NCI-H2081 treated with DMSO at 0.1 percent for 48 hours (cell line): ENCODE results near the gene JAKMIP2.

Source experiments
- DNase-seq: peaks from one replicate; lab custom pipeline; 2025; lab: John Stamatoyannopoulos, UW

The JAKMIP2 gene

GRCh38 chr5:147697380-147697779 is 85.1 kb downstream of the JAKMIP2 start:
- no peak for DNase-seq

GRCh38 chr5:147694772-147695171 is 87.8 kb downstream of the JAKMIP2 start:
- no peak for DNase-seq

- DNase-seq, result no peak
Measured at GRCh38 chr5:147693233-147693632, 89.3 kb downstream of the JAKMIP2 start.

- no peak for DNase-seq
Measured at GRCh38 chr5:147691130-147691529, 91.4 kb downstream of the JAKMIP2 start.

GRCh38 chr5:147690595-147690994 is 91.9 kb downstream of the JAKMIP2 start:
- DNase-seq, result no peak

- DNase-seq, result no peak
Measured at GRCh38 chr5:147689426-147689825, 93.1 kb downstream of the JAKMIP2 start.

- DNase-seq, result no peak
Measured at GRCh38 chr5:147688656-147689356, 93.7 kb downstream of the JAKMIP2 start.

- peak; percentile 59 for DNase-seq
Measured at GRCh38 chr5:147687118-147687517, 95.4 kb downstream of the JAKMIP2 start.

- no peak for DNase-seq
Measured at GRCh38 chr5:147686421-147686820, 96.1 kb downstream of the JAKMIP2 start.

- DNase-seq, result no peak
Measured at GRCh38 chr5:147685993-147686392, 96.5 kb downstream of the JAKMIP2 start.

GRCh38 chr5:147675168-147675567 is 107.4 kb downstream of the JAKMIP2 start:
- no peak for DNase-seq

GRCh38 chr5:147674411-147674810 is 108.1 kb downstream of the JAKMIP2 start:
- no peak for DNase-seq

- no peak for DNase-seq
Measured at GRCh38 chr5:147673791-147674190, 108.7 kb downstream of the JAKMIP2 start.

GRCh38 chr5:147673266-147673665 is 109.3 kb downstream of the JAKMIP2 start:
- DNase-seq, result no peak

GRCh38 chr5:147671365-147671764 is 111.2 kb downstream of the JAKMIP2 start:
- no peak for DNase-seq

GRCh38 chr5:147670815-147671214 is 111.7 kb downstream of the JAKMIP2 start:
- DNase-seq, result no peak

- DNase-seq, result no peak
Measured at GRCh38 chr5:147669169-147669869, 113.2 kb downstream of the JAKMIP2 start.

- no peak for DNase-seq
Measured at GRCh38 chr5:147668385-147668784, 114.1 kb downstream of the JAKMIP2 start.

- DNase-seq, result no peak
Measured at GRCh38 chr5:147667363-147667762, 115.2 kb downstream of the JAKMIP2 start.

- DNase-seq, result no peak
Measured at GRCh38 chr5:147666419-147666818, 116.1 kb downstream of the JAKMIP2 start.

GRCh38 chr5:147661541-147661940 is 121.0 kb downstream of the JAKMIP2 start:
- no peak for DNase-seq

- DNase-seq, result no peak
Measured at GRCh38 chr5:147659166-147659929, 123.2 kb downstream of the JAKMIP2 start.
